B cell (primary cell): ENCODE results near the gene YWHAG. TPM values are rescaled to one million over a fixed set of nuclear protein-coding genes. Genes with fewer than 3 reads are reported as not detected.

Experiments
- ATAC-seq: fragments of 200-7000 bp; cut with Tn5 transposase; one replicate; pipeline ENCODE4 v1.10.0; 2021; ENCODE audit warnings: low read depth, mild to moderate bottlenecking, moderate number of reproducible peaks, moderate library complexity
- CTCF ChIA-PET: fragments of 350-600 bp; sonication (Branson Sonifier 250); formaldehyde crosslinking; loops from one replicate; lab custom pipeline; 2021; ENCODE audit warnings: antibody characterized with exemption, inconsistent platforms; lab: Charles Lee
- POLR2A ChIA-PET: fragments of 350-600 bp; sonication (Branson Sonifier 250); formaldehyde crosslinking; loops from one replicate; lab custom pipeline; 2021; ENCODE audit warnings: antibody characterized with exemption; lab: Charles Lee
- DNase-seq: peaks from one replicate; pipeline ENCODE4 v3.0.0; 2013
- H2AFZ ChIP-seq: 2 replicates; pipeline ENCODE4 v1.6.1; 2012; ENCODE audit warnings: mild to moderate bottlenecking, low read depth, low read length; ENCODE audit not compliant: insufficient read depth, poor library complexity, severe bottlenecking
- H3K27ac ChIP-seq, 2 donors: 1 replicate in 1 of 2; 2 replicates in 1 of 2; pipeline ENCODE4 v1.5.1; 2012 to 2013; ENCODE audit warnings: low read length in 2 of 2, mild to moderate bottlenecking in 2 of 2, moderate library complexity in 1 of 2
- H3K27me3 ChIP-seq, 4 experiments: fragments of 200-600 bp in 1 of 4; sonication (generic) in 1 of 4; replicated peaks in 1 of 4; 1 replicate in 2 of 4; 2 replicates in 2 of 4; pipeline versions ENCODE4 v1.6.1 to v1.7.0; 2013 to 2016; ENCODE audit warnings: low read length in 3 of 4, mild to moderate bottlenecking in 2 of 4, mixed read lengths in 1 of 4, moderate library complexity in 1 of 4; ENCODE audit not compliant: insufficient read depth in 4 of 4, control insufficient read depth in 3 of 4; ENCODE audit errors: control extremely low read depth in 1 of 4
- H3K36me3 ChIP-seq, 2 experiments: replicated peaks in 1 of 2; 1 replicate in 1 of 2; 2 replicates in 1 of 2; pipeline versions ENCODE4 v1.6.1 to v1.7.1; 2013; ENCODE audit warnings: low read length in 1 of 2; ENCODE audit not compliant: insufficient read depth in 2 of 2, control insufficient read depth in 1 of 2; ENCODE audit errors: control extremely low read depth in 1 of 2, extremely low read depth in 1 of 2
- H3K4me1 ChIP-seq, 2 donors: fragments of 200-600 bp in 1 of 2; sonication (generic) in 1 of 2; 1 replicate in 1 of 2; 2 replicates in 1 of 2; pipeline versions ENCODE4 v1.5.1 to v1.6.1; 2013 to 2017; ENCODE audit warnings: low read length in 2 of 2; ENCODE audit not compliant: control insufficient read depth in 2 of 2, insufficient read depth in 2 of 2
- H3K4me2 ChIP-seq: replicated peaks from 2 replicates; pipeline ENCODE3; 2012; ENCODE audit warnings: mild to moderate bottlenecking, low read depth, low read length; ENCODE audit not compliant: poor library complexity, severe bottlenecking
- H3K4me3 ChIP-seq, 5 experiments: fragments of 200-600 bp in 1 of 5; sonication (generic) in 1 of 5; 1 replicate in 3 of 5; 2 replicates in 2 of 5; pipeline versions ENCODE4 v1.5.1 to v1.7.0; 2011 to 2016; ENCODE audit warnings: low read length in 4 of 5, mild to moderate bottlenecking in 4 of 5, low read depth in 2 of 5, control low read depth in 1 of 5, moderate library complexity in 1 of 5; ENCODE audit not compliant: insufficient read depth in 1 of 5; ENCODE audit errors: control extremely low read depth in 1 of 5, extremely low read depth in 1 of 5
- H3K79me2 ChIP-seq: fragments of 200-600 bp; sonication (generic); one replicate; pipeline ENCODE4 v1.6.0; 2016; ENCODE audit warnings: low read length; ENCODE audit not compliant: control insufficient read depth, insufficient read depth
- H3K9ac ChIP-seq: fragments of 200-600 bp; sonication (generic); 2 replicates; pipeline ENCODE4 v1.6.1; 2017; ENCODE audit warnings: mild to moderate bottlenecking, low read length, moderate library complexity
- H3K9me3 ChIP-seq, 3 donors: one replicate each; pipeline versions ENCODE4 v1.6.1 to v1.7.1; 2013; ENCODE audit warnings: low read length in 2 of 3; ENCODE audit not compliant: control insufficient read depth in 2 of 3, insufficient read depth in 1 of 3; ENCODE audit errors: control extremely low read depth in 1 of 3
- H4K20me1 ChIP-seq: 2 replicates; pipeline ENCODE4 v1.6.0; 2012; ENCODE audit warnings: mild to moderate bottlenecking, low read length; ENCODE audit not compliant: insufficient read depth, control insufficient read depth, poor library complexity, severe bottlenecking
- H3K27ac Mint-ChIP-seq: one replicate; pipeline ENCODE4 v1.8.0; 2021; ENCODE audit warnings: mixed read lengths
- H3K27me3 Mint-ChIP-seq: one replicate; pipeline ENCODE4 v1.8.0; 2021; ENCODE audit warnings: mixed read lengths
- H3K4me1 Mint-ChIP-seq: one replicate; pipeline ENCODE4 v1.8.0; 2021; ENCODE audit warnings: mixed read lengths
- H3K4me3 Mint-ChIP-seq: one replicate; pipeline ENCODE4 v1.8.0; 2021; ENCODE audit warnings: mixed read lengths
- H3K9me3 Mint-ChIP-seq: one replicate; pipeline ENCODE4 v1.8.0; 2022; ENCODE audit warnings: mixed read lengths; ENCODE audit not compliant: insufficient read depth
- EZH2 ChIP-seq: IDR thresholded peaks from 2 replicates; pipeline ENCODE4 v1.6.1; 2012; ENCODE audit warnings: borderline replicate concordance, low read depth, mild to moderate bottlenecking, moderate library complexity, low read length; ENCODE audit not compliant: insufficient read depth, poor library complexity, severe bottlenecking
- WGBS: methylation state at CpG from one replicate; pipeline ENCODE4 v1.1.5; 2013; ENCODE audit warnings: missing lambda C conversion rate; ENCODE audit not compliant: insufficient coverage; 5-methylcytosine and 5-hydroxymethylcytosine counted together
- intact Hi-C: fragments of 100-400 bp; cut with micrococcal nuclease; formaldehyde crosslinking; loops from one replicate; pipeline ENCODE4 v1.10.0; 2022
- polyA plus RNA-seq: library from polyadenylated mRNA; depleted of rRNA; stranded (reverse); fragments of >200 nt; gene quantifications from 2 replicates; pipeline ENCODE4 v1.2.3, GENCODE V29; 2012
- total RNA-seq, 2 donors: library from RNA; stranded (reverse); fragments of 120-200 nt in 1 of 2; gene quantifications; 1 replicate in 1 of 2; 2 replicates in 1 of 2; pipeline versions ENCODE4 v1.2.3 to v1.2.4, GENCODE V29; 2013 to 2022
- TF ChIP-seq, protein P1 (sequence below): fragments of 200-600 bp; IDR thresholded peaks from one replicate; pipeline ENCODE4 v1.8.0; 2022; ENCODE audit warnings: antibody characterized with exemption, mild to moderate bottlenecking

The YWHAG gene
- total and polyA plus RNA-seq, 2 donors (not counting 1 experiment from before 2014, with no cell fraction given) = 6.6 to 51.6 TPM

DNA sequence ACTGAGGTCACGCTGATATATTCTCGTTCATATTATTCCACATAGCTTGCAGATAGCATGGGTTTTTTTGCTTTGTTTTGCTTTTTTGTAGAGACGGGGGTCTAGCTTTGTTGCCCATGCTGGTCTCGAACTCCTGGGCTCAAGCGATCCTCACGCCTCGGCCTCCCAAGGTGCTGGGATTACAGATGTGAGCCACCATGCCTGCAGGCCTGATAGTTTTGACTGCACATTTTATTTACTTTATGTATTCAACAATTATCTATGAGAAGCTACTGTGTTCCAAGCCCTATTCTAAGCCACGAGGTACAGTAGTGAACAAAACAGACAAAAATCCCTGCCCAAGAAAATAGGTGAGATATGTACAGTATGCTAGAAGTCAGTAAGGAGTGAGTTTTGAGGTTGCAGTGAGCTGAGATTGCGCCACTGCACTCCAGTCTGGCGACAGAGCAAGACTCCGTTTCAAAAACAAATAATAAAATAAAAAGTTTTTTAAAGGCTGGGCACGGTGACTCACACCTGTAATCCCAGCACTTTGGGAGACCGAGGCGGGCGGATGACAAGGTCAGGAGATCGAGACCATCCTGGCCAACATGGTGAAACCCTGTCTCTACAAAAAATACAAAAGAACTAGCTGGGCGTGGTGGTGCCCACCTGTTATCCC lies 1.3 kb upstream of the YWHAG start:
- H3K27me3 Mint-ChIP-seq = no peaks in the 10 kb centered on the region

More for the DNA sequence above, 1.3 kb upstream of the YWHAG start:
- DNase-seq (no peak), ATAC-seq (no peak)
- H3K4me2 ChIP-seq = peak overlapping the region; percentile 98
- peak overlapping the region in 3 of 5 experiments; percentile 34 to 98 (median 89) for H3K4me3 ChIP-seq
- no peaks in the 10 kb centered on the region for H3K27me3 ChIP-seq
- Mint-ChIP-seq H3K9me3 (no peaks in the 10 kb centered on the region), H3K4me3 (peak overlapping the region; percentile 93), H3K4me1 (peaks cover 36% of the 10 kb centered on the region), H3K27ac (peak overlapping the region; percentile 99)
- intact Hi-C loops = loop anchor here (1.0 to 5.0 kb wide), 8 partner anchors 33 to 762 kb away; partner anchors contain the start of genes CCDC146, MDH2 and STYXL1
- CTCF ChIA-PET = interaction anchor here (0.8 to 4.8 kb wide), 7 partner anchors 34 to 183 kb away, joined by 3 to 25 read pairs (median 12); no protein-coding TSS in a partner anchor
- peaks cover 35% of the 10 kb centered on the region for H3K79me2 ChIP-seq
- WGBS = 100% methylated on average over 6 of the region's 17 CpGs
- peaks cover 17 to 23% of the 10 kb centered on the region in 2 donors for H3K4me1 ChIP-seq
- H3K36me3 ChIP-seq = peaks cover 2 to 9% of the 10 kb centered on the region in 2 experiments
- H3K9me3 ChIP-seq = no peaks in the 10 kb centered on the region
- H2AFZ ChIP-seq = peak overlapping the region; percentile 87
- H4K20me1 ChIP-seq = peaks cover 36% of the 10 kb centered on the region
- TF ChIP-seq EZH2 = no peak
- TF ChIP-seq, protein P1, sequence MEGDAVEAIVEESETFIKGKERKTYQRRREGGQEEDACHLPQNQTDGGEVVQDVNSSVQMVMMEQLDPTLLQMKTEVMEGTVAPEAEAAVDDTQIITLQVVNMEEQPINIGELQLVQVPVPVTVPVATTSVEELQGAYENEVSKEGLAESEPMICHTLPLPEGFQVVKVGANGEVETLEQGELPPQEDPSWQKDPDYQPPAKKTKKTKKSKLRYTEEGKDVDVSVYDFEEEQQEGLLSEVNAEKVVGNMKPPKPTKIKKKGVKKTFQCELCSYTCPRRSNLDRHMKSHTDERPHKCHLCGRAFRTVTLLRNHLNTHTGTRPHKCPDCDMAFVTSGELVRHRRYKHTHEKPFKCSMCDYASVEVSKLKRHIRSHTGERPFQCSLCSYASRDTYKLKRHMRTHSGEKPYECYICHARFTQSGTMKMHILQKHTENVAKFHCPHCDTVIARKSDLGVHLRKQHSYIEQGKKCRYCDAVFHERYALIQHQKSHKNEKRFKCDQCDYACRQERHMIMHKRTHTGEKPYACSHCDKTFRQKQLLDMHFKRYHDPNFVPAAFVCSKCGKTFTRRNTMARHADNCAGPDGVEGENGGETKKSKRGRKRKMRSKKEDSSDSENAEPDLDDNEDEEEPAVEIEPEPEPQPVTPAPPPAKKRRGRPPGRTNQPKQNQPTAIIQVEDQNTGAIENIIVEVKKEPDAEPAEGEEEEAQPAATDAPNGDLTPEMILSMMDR = no peak
- no peak overlapping the region for H3K27ac ChIP-seq
- H3K9ac ChIP-seq = peak overlapping the region; percentile 97
- POLR2A ChIA-PET = interaction anchor here (0.7 to 1.4 kb wide), 3 partner anchors 22 to 931 kb away, joined by 5 to 8 read pairs (median 6); no protein-coding TSS in a partner anchor
